RPMI8226 (cell line): ENCODE data around the gene ACTG2.
"Not testable (repeated sequence)": the region's sequence is repeated elsewhere in the genome, so short reads cannot be mapped to it uniquely, and the experiment has no call there.

Experiments used
- DNase-seq: peaks from one replicate; pipeline ENCODE4 v3.0.0-alpha.2; 2015

ACTG2 gene

GRCh38 chr2:73893764-73894474, 1.1 kb downstream of the ACTG2 start:
- DNase-seq, result no peak

GRCh38 chr2:73894475-73894850, 1.7 kb downstream of the ACTG2 start:
- no peak for DNase-seq

GRCh38 chr2:73894877-73895276, 2.1 kb downstream of the ACTG2 start:
- no peak for DNase-seq

- DNase-seq, result no peak
These were observed 2.7 kb downstream of the ACTG2 start for GRCh38 chr2:73895473-73895872.

GRCh38 chr2:73896362-73897239, 3.8 kb downstream of the ACTG2 start:
- DNase-seq, result no peak

GRCh38 chr2:73897240-73897583, 4.4 kb downstream of the ACTG2 start:
- DNase-seq, result no peak

- DNase-seq, result no peak
These were observed 5.1 kb downstream of the ACTG2 start for GRCh38 chr2:73897934-73898333.

- DNase-seq, result no peak
These were observed 7.1 kb downstream of the ACTG2 start for GRCh38 chr2:73899801-73900336.

GRCh38 chr2:73901143-73901542, 8.3 kb downstream of the ACTG2 start:
- no peak for DNase-seq

GRCh38 chr2:73902284-73902683, 9.5 kb downstream of the ACTG2 start:
- DNase-seq, result no peak

- DNase-seq, result no peak
These were observed 10.5 kb downstream of the ACTG2 start for GRCh38 chr2:73903313-73903712.

GRCh38 chr2:73903949-73904613, 11.3 kb downstream of the ACTG2 start:
- DNase-seq, result not testable (repeated sequence)

GRCh38 chr2:73904952-73905351, 12.1 kb downstream of the ACTG2 start:
- DNase-seq, result no peak

GRCh38 chr2:73906847-73907505, 14.2 kb downstream of the ACTG2 start:
- no peak for DNase-seq

GRCh38 chr2:73907840-73908452, 15.1 kb downstream of the ACTG2 start:
- peak; percentile 44 for DNase-seq

- DNase-seq, result no peak
These were observed 16.2 kb downstream of the ACTG2 start for GRCh38 chr2:73908689-73909652.

- no peak for DNase-seq
These were observed 18.2 kb downstream of the ACTG2 start for GRCh38 chr2:73910873-73911547.

GRCh38 chr2:73911548-73912208, 18.9 kb downstream of the ACTG2 start:
- no peak for DNase-seq

GRCh38 chr2:73913414-73914054, 20.7 kb downstream of the ACTG2 start:
- no peak for DNase-seq

- no peak for DNase-seq
These were observed 21.9 kb downstream of the ACTG2 start for GRCh38 chr2:73914667-73915066.
